Mucosa of gallbladder (tissue), 1 donor: ENCODE data around the gene AMIGO1. TPM values are rescaled to one million over a fixed set of nuclear protein-coding genes. Genes with fewer than 3 reads are reported as not detected.
"Not testable (repeated sequence)": the region's sequence is repeated elsewhere in the genome, so short reads cannot be mapped to it uniquely, and the experiment has no call there.

Source experiments
- DNase-seq: peaks from one replicate; pipeline ENCODE4 v3.0.0-alpha.2; 2020; ENCODE audit warnings: low spot score
- total RNA-seq: library from RNA; stranded (reverse); gene quantifications from one replicate; pipeline ENCODE4 v1.2.1, GENCODE V29; 2021
- donor health status: DM: no; HTN: no; CAD: no.

Gene AMIGO1
- total RNA-seq, 1 donor from 2014 or later = 15.6 TPM

GRCh38 chr1:109483672-109484518, 25.6 kb downstream of the AMIGO1 start, which contains the start of gene ATXN7L2:
Gene ATXN7L2, plus strand, starts transcription at chr1:109483905. Its CDS starts 49 bp downstream, at chr1:109483954.
- peak; percentile 94 for DNase-seq

- DNase-seq = no peak
Measured at GRCh38 chr1:109482791-109483671, 26.5 kb downstream of the AMIGO1 start.

GRCh38 chr1:109482242-109482641, 27.3 kb downstream of the AMIGO1 start:
- DNase-seq = no peak

- DNase-seq = no peak
Measured at GRCh38 chr1:109481646-109482045, 27.9 kb downstream of the AMIGO1 start.

GRCh38 chr1:109479901-109480300, 29.6 kb downstream of the AMIGO1 start:
- no peak for DNase-seq

- no peak for DNase-seq
Measured at GRCh38 chr1:109479311-109479710, 30.2 kb downstream of the AMIGO1 start.

GRCh38 chr1:109478806-109479205, 30.7 kb downstream of the AMIGO1 start:
- no peak for DNase-seq

GRCh38 chr1:109477821-109478220, 31.7 kb downstream of the AMIGO1 start:
- DNase-seq = no peak

- no peak for DNase-seq
Measured at GRCh38 chr1:109476825-109477224, 32.7 kb downstream of the AMIGO1 start.

GRCh38 chr1:109475261-109475660, 34.3 kb downstream of the AMIGO1 start:
- DNase-seq = no peak

GRCh38 chr1:109474697-109475096, 34.8 kb downstream of the AMIGO1 start:
- DNase-seq = no peak

- DNase-seq = not testable (repeated sequence)
Measured at GRCh38 chr1:109473284-109474057, 36.1 kb downstream of the AMIGO1 start.

- DNase-seq = no peak
Measured at GRCh38 chr1:109472779-109473178, 36.7 kb downstream of the AMIGO1 start.

GRCh38 chr1:109470245-109470644, 39.3 kb downstream of the AMIGO1 start:
- DNase-seq = no peak

- no peak for DNase-seq
Measured at GRCh38 chr1:109468903-109469302, 40.6 kb downstream of the AMIGO1 start.

GRCh38 chr1:109468061-109468460, 41.5 kb downstream of the AMIGO1 start:
- DNase-seq = no peak

GRCh38 chr1:109467301-109467777, 42.2 kb downstream of the AMIGO1 start:
- DNase-seq = no peak

GRCh38 chr1:109466452-109467300, 42.9 kb downstream of the AMIGO1 start, which contains the start of gene SYPL2:
Gene SYPL2, plus strand, starts transcription at chr1:109466546. Its CDS starts 298 bp downstream, at chr1:109466844.
- DNase-seq = no peak

GRCh38 chr1:109466125-109466451, 43.4 kb downstream of the AMIGO1 start:
- no peak for DNase-seq

GRCh38 chr1:109457819-109458218, 51.7 kb downstream of the AMIGO1 start:
- DNase-seq = no peak
